Midbrain (tissue), 1 donor: ENCODE results near the gene FBRSL1.

Source experiments
- DNase-seq: peaks from one replicate; lab custom pipeline; 2025; lab: John Stamatoyannopoulos, UW

Gene FBRSL1

GRCh38 chr12:132510746-132511477 lies 21.0 kb downstream of the FBRSL1 start:
- DNase-seq: no peak

GRCh38 chr12:132511516-132512196 lies 21.7 kb downstream of the FBRSL1 start:
- peak; percentile 14 for DNase-seq

GRCh38 chr12:132512197-132513069 lies 22.5 kb downstream of the FBRSL1 start:
- no peak for DNase-seq

- no peak for DNase-seq
Observed at GRCh38 chr12:132513070-132513398, 23.1 kb downstream of the FBRSL1 start.

DNA sequence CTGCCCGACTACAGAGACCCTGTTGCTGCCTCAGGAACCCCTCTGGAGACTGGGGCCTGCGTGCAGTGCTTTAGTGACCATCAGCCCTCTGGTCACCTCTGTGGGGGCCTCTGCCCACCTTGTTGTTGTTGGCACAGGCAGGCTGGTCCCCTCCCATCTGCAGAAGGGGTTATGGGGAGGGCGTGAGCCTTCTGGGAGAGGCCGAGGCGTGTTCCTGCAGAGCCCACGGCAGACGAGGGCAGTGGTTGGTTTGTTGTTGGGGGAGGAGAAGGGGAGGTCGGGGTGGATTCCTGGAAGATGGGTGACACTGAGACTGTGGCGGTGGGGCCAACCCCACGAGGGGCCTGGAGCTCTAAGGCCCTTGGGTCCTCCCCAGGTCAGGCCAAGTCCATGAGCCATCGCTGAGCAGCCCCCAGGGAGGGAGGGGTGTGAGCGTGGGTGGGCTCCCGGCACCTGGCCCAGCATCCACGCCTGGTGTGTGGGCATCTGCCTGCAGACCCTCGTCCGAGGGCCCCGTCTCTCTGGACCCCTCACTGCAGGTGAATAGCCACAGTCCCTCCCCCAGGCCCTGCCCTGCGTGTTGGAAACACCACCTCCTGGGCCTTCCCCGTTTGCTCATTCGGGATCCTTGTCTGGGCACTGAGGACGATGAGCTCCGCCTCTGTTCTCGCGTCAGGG lies 23.6 kb downstream of the FBRSL1 start:
- no peak for DNase-seq

DNA sequence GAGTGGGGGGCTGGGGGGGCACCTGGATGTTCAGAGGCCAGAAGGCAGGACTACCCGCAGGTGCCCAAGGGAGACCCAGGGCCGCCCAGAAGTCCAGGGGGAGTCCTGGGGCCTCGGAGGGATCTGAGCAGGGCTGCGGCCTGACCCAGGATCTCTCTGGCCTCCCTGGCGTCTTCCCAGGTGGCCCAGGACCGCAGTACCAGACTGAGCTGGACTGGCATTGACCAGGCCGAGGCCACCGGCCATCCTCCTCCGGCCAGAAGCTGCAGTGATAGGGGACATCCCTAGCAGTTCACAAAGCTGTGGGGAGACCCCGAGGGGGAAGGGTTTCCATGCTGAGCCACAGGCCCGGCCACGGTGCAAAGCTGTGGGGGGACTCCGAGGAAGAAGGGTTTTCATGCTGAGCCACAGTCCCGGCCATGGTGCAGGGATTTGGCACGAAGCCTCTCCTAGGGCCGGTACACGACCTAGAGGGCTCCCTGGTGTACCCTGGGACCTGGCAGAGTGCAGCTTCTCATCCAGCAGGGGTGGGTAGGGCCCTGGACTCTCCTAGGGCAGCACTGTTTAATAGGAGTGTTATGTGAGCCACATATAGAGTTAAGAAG lies 24.4 kb downstream of the FBRSL1 start:
- DNase-seq: no peak

DNA sequence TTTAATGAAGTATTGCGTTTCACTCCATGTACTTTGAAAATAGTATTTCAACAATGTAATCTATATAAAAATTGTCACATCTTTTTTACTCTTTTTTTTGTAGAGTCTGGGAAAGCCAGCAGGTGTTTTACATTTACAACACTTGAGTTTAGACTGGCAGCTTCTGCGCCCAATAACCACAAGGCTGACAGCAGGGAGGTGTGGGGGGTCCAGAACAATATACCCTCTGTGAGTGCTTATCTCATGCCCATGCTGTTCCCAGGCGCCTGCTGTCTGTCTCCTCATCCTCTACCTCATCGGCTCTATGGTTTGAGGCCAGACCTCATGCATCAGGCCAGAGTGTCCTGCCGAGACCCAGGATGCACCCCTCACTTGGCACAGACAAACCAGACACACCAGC lies 24.9 kb downstream of the FBRSL1 start:
- DNase-seq: no peak

- no peak for DNase-seq
Observed at GRCh38 chr12:132516095-132517012, 26.4 kb downstream of the FBRSL1 start.

DNA sequence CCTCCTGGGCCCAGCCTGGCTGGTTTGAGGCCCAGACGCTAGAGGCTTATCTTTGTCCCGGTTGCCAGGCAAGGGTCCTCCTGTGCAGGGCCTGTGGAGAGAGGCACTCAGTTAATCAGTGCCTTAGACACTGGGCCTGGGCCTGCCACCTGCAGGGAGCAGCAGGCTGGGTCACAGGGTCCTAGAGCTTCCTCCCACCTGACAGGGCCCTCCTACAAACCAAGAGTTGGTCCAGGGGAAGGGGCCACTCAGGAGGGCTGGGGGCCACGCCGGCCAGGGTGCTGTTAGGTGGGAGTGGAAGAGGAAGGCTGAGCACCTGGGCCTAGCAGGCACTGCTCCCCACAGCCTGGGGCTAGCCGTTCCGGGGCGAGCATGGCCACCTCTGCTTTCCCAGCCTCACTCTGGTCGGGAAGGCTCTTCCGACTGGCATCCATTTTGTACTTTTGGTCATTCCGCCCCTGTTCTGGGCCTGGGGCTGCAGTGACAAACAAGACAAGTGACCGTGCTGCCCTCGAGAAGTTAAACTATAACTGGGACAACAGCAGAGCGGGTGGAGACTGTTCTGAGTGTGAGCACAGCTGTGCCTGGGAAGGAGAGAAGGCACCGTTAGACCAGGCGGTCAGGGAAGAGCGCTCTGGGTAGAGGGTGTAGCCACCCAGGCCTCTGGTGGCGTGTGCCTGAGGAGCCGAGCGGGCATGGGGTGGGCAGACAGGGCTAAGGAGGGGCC lies 27.2 kb downstream of the FBRSL1 start:
- no peak for DNase-seq

GRCh38 chr12:132517740-132518100 lies 27.8 kb downstream of the FBRSL1 start:
- DNase-seq: peak; percentile 32

GRCh38 chr12:132518354-132518992 lies 28.5 kb downstream of the FBRSL1 start:
- DNase-seq: no peak

DNA sequence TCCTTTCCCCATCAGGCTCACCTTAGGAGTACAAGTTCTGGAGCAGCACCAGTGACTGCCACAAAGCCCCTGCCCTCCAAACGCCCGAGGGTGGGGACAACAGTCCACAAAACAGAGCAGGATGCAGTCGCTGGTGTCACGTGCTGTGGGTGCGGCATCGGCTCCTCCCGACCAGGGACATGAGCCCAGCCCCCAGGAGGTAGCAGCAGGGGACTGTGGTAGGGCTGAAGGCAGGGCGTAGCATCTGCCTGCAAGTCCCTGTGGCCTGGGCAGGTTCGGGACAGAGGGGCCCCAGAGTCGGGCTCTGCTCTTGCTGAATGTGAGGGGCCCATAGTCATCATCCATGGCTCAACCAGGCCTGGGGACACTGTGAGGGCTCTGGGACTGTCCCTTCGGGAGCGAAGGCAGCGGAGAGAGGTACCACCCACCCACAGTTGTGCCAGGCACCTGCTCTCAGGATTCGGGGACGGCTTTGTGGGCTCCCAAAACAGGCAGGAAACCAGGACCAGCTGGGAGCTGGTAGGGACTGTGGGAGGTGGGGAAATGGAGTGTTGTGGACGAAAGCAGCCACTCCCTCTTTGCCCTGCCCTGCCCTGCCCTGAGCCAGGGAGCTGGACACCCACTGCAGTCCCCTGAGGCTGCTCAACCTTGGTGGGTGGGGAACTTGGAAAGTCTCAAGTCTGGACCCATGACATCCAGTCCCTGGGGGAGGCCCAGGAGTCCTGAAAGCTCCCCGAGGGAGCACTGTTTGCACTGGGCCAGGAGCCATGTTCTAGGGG lies 30.7 kb downstream of the FBRSL1 start:
- DNase-seq: no peak

GRCh38 chr12:132521200-132521580 lies 31.2 kb downstream of the FBRSL1 start:
- DNase-seq: no peak

DNA sequence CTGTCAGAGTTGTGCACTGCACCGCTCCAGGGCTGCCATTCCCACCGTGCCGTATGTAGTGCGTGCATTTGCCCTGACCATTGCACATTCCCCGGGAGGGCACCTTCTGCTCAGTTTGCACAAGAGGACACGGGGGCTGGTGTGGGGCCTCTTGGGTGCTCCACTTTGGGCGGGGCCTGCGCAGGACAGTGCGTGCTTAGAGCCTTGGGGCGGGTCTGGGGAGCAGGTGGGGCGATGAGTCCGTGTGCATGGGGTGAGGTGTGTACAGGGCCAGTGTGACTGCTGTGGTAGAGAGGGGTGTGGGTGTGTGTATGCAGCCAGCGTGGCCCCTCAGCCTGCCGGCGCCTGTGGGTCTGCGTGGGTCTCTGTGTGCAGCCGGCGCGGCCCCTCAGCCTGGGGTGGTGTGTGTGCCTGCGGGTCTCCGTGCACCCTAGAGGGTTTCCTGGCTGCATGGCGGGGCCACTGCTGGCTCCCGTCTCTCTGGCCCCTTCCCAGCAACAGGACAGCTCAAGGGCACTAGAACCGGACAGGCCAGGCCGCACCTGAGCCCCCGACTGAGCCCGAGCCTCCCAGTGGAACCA lies 31.9 kb downstream of the FBRSL1 start:
- no peak for DNase-seq

DNA sequence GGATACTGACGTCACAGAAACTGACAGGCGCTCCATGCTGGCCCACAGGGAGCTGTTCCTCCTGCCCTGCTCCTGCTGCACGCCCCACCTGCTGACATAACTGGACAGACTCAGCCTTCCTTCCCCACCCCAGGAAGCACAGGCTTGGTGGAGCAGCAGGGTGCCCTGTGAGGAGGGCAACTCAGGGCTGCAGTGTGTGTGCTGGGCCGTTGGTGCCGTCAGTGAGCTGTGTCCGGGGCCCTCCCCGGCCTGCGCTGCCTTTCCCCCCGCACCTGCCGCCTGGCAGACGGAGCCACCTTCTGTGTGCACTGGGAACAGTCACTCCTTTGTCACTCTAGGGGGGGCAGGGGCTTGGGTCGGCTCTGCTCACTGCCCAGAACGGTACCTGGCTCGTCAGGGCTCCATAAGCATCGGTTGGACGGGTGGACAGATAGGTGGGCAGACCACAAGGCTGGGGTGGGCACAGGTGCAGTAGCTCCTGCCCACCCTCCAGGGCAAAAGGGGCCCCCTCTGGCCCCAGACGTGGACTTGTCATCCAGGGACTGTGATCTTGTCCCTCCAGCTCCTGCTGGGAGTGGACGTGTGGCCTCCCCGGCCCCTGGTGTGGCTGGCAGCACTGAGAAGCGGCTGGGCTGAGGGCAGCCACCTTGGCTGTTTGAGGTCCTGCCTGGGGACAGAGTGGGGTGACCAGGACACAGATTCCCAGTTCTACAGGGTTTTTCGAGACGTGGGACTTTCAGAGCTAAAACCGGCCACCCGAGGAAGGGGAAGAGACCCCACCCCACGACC lies 32.8 kb downstream of the FBRSL1 start:
- DNase-seq: no peak

DNA sequence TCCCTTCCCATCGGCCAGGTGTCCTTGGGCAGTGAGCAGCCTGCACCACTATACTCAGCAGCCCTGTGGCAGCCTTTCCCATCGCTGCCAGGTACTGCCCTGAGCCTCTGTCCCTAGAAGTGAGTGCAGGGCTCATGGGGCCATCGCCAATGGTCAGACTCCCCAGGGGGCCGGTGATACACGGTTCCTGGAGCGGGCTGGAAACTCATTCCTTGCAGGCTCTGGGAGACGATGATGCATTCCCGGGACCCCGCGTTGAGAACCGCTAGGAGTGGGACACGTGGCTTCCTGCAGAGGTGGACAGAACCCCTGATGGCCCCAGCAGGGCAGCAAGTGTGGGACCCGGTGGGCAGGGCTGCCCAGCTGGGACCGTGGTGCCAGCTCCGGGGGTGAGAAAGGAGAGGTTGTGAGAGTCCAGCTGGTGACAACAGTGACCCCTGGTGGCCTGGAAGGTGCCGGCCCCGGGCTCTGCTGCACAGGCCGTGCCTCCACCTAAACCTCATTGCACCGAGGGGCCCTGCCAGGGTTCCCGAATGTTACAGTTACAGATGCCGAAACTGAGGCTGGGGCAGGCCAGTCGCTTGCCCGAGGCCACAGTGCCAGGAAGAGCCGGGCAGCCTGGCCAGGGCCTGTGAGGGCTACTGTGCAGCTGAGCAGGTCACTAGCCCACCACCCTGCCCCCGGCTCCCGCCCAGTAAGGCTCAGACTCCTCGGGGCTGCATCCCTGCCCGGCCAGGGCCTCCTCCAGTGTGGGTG lies 33.8 kb downstream of the FBRSL1 start:
- DNase-seq: peak; percentile 71

GRCh38 chr12:132524405-132524804 lies 34.5 kb downstream of the FBRSL1 start:
- no peak for DNase-seq
